Ovary (tissue), 3 donors: ENCODE data around the gene UNC13A.

ENCODE experiments used
- EP300 ChIP-seq: sonication (generic); formaldehyde crosslinking; IDR thresholded peaks from one replicate; pipeline ENCODE4 v1.6.1; 2017; ENCODE audit warnings: antibody characterized with exemption
- POLR2A ChIP-seq: fragments of 450-650 bp; IDR thresholded peaks from one replicate; pipeline ENCODE4 v1.6.1; 2017; ENCODE audit warnings: antibody characterized with exemption, mild to moderate bottlenecking, moderate library complexity
- TF ChIP-seq, protein P1 (sequence below), 3 donors: fragments of 450-650 bp in 2 of 3; fragments of 200-600 bp in 1 of 3; IDR thresholded peaks; one replicate each; pipeline versions ENCODE4 v1.5.1 to v1.8.0; 2016 to 2022; ENCODE audit warnings: antibody characterized with exemption in 3 of 3, mild to moderate bottlenecking in 1 of 3
- donor health status: DM: no; HTN: no; CAD: no.

DNA sequence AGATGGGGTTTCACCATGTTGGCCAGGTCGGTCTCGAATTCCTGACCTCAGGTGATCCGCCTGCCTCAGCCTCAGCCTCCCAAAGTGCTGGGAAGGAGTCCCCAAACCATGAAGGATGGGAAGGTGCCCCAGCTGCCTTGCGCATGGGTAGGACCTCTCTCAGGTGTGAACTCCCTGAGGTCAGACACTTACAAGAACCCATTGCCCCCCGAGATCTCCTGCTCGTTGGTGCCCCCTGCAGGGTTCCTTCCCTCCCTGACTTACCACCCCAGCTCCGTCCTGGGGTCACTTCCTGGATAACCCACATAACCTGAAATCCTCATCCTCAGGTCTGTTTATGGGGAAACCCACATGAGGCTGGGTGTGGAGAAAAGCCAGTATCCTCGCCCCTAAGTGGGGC lies 41.7 kb downstream of the UNC13A start:
- TF ChIP-seq, protein P1, sequence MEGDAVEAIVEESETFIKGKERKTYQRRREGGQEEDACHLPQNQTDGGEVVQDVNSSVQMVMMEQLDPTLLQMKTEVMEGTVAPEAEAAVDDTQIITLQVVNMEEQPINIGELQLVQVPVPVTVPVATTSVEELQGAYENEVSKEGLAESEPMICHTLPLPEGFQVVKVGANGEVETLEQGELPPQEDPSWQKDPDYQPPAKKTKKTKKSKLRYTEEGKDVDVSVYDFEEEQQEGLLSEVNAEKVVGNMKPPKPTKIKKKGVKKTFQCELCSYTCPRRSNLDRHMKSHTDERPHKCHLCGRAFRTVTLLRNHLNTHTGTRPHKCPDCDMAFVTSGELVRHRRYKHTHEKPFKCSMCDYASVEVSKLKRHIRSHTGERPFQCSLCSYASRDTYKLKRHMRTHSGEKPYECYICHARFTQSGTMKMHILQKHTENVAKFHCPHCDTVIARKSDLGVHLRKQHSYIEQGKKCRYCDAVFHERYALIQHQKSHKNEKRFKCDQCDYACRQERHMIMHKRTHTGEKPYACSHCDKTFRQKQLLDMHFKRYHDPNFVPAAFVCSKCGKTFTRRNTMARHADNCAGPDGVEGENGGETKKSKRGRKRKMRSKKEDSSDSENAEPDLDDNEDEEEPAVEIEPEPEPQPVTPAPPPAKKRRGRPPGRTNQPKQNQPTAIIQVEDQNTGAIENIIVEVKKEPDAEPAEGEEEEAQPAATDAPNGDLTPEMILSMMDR (IDR thresholded peaks at IDR 0.05), result no peak
- TF ChIP-seq POLR2A, result no peak
- TF ChIP-seq EP300, result no peak
